ENCODE data around the gene BBIP1. TPM values are rescaled to one million over a fixed set of nuclear protein-coding genes. Genes with fewer than 3 reads are reported as not detected.

BBIP1 gene
- 16.7 and 29.7 TPM in 2 replicates for total RNA-seq

- peak; percentile 100 for DNase-seq
Measured at GRCh38 chr10:110918643-110919348, at the start of gene BBIP1. BBIP1 (minus strand) TSS chr10:110919180; CDS start chr10:110918157, 1,023 bp downstream.

GRCh38 chr10:110967645-110968044, 48.7 kb upstream of the BBIP1 start:
- no peak for DNase-seq

GRCh38 chr10:110967009-110967630, 48.1 kb upstream of the BBIP1 start:
- DNase-seq: no peak

- peak; percentile 1 for DNase-seq
Measured at GRCh38 chr10:110966146-110966545, 47.2 kb upstream of the BBIP1 start.

GRCh38 chr10:110965216-110965615, 46.2 kb upstream of the BBIP1 start:
- no peak for DNase-seq

DNA sequence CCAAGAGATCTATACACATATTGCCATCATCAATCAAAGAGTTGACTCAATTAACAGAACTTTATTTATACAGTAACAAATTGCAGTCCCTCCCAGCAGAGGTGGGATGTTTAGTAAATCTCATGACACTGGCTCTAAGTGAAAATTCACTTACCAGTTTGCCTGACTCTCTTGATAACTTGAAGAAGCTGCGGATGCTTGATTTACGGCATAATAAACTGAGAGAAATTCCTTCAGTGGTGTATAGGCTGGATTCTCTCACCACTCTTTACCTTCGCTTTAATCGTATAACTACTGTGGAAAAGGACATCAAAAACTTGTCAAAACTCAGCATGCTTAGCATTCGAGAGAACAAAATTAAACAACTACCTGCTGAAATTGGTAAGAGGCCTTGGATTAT, 45.7 kb upstream of the BBIP1 start:
- no peak for DNase-seq

DNA sequence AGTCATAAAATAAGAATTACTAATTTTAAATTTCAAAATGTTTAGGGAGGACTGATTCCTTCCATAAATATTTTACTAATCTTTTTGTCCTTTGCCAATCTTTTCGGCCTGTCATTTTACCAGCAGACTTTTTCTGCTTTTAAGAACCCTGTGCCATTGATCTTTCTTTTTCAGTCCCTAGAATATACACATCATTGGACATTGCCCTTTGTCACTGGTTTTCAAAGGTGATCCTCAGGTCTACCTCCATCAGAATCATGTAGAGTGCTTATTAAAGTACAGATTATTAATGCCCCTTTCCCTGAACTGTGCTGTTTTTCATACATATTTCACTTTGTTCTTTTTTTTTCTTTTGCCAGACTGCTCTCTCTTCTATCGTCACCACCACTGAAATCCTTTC, 44.2 kb upstream of the BBIP1 start:
- DNase-seq: no peak

DNA sequence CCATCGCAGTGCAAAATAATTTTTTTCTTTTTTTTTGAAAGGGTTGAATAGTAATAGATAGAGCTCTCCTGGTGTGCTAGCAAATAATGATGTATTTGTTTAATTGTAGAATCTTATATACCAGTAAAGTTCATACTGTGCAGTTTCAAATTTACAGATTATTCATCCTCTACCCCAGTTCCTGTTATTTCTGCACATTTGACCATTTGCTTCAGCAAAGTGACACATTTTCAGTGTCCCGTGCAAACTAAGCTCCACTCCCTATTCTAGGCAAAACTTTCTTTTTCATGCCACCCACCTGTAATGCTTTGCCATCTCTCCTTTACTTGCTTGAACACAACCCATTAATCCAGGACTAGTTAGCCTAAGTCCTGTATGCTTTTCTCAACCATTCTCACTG, 43.5 kb upstream of the BBIP1 start:
- no peak for DNase-seq

DNA sequence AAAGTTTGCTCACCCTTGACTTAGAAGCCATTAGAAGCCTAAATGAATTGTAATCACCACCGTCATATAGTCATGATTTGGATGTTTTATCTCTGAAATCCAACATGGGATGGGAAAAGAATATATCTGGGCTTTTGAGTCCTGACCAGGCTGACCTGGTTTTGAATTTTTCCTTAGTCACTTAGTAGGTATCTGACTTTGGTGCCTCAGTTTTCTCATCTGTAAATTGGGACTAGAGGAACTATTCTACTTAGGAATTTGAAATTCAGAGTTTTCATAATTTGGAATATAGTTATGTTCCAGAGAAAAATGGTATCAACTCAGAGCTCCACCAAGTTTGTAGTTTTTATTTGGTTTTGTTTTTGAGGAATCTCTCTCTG, 41.3 kb upstream of the BBIP1 start:
- DNase-seq: no peak

GRCh38 chr10:110959379-110960332, 40.7 kb upstream of the BBIP1 start:
- no peak for DNase-seq

DNA sequence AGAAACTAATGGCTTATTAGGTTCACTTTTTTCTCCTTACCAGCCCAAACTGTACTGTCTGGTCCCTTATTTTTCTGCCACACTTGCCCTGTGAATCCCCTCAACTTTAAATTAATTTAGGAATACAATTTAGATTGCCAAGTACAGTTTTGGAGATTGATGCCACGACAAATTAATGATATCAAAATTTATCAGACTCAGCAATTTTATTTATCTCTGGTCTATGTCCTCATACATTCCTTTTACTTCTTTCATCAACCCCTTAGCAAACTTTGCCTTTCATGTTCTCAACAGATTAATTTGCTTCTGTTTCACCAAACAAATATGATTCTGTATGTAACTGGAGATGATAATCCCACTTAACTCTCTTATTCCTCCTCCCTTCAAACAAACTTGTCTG, 38.6 kb upstream of the BBIP1 start:
- DNase-seq: no peak

DNA sequence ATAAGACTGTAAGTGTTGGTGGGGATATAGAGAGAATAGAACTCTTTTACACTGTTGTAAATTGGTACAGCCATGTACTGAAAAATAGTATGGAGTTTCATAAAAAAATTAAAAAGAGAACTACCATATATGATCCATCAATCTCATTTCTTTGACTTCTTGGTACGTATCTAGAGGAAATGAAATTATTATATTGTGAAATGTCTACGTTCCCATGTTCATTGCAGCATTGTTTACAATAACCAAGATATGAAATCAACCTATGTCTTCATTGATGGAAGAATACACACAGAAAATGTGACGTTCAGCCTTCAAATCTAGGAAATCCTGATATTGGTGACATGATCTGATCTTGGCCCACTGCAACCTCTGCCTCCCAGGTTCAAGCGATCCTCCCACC, 32.4 kb upstream of the BBIP1 start:
- no peak for DNase-seq

- no peak for DNase-seq
Measured at GRCh38 chr10:110947061-110947595, 28.1 kb upstream of the BBIP1 start.

DNA sequence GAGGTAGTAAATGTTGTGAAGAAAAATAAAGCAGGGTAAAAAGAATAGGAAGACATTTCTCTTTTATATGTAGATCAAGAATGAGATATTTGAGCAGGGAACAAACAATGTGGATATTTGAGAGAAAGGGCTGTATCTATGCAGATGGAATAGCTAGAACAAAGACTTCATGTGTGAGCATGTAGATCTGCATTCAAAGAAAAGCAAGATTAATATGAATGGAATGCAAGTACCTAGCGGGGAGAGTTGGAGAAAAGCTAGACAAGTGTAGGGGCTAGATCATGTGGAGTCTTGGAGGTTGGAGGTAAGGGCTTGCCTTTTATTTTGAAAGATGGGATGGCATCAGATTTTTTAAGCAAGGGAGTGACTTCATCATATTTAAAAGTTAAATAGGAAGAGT, 27.5 kb upstream of the BBIP1 start:
- no peak for DNase-seq

GRCh38 chr10:110944792-110945396, 25.9 kb upstream of the BBIP1 start:
- DNase-seq: peak; percentile 71

GRCh38 chr10:110939419-110939818, 20.4 kb upstream of the BBIP1 start:
- DNase-seq: no peak

DNA sequence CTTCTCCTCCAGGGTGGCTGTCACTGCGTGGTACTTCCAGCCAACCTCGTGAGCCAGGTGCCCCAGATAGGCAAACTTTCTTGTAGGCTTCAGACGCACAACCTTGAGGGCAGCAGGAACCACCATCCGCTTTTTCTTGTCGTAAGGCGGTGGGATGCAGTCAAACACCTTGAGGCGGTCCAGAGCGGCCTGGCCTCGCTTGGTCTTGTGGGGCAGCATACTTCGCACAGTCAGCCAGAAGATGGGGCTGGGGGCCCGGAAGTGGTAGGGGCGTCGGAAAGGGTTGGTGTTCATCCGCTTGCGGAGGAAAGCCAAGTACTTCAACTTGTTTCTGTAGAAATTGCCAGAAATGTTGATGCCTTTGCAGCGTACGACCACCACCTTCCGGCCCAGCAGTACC, 17.8 kb upstream of the BBIP1 start:
- no peak for DNase-seq

DNA sequence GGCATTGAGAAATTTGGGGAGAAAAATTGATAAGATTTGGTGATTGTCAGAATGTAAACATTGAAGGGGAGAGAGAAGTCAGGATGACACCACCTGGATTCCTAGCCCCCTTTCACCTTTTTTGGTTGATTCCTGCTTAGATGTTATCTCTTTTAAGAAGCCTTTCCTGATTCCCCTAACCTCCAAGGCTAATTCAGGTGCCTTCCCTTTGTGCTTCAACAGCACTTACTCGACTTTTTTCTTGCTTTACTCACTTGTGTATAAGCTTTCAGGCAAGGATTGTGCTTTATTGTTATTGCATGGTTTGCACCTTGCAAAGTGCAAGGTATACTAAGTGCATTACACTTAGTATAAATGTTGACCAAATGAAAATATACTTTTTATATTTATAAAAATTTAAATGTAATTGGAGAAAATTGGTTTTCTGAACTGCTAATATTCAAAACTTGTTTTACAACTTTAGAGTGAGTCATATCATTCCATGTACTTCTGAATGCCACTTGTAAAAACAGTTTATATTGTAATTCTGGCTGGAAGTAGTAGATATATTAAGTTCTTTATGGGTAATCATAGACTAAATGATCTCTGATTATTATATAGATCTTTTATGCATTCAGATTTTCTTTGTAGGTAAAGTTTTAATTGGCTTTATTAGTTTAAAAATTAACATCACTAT, 13.7 kb upstream of the BBIP1 start:
- DNase-seq: no peak

- DNase-seq: no peak
Measured at GRCh38 chr10:110931769-110932381, 12.9 kb upstream of the BBIP1 start.

GRCh38 chr10:110927461-110927860, 8.5 kb upstream of the BBIP1 start:
- DNase-seq: no peak

DNA sequence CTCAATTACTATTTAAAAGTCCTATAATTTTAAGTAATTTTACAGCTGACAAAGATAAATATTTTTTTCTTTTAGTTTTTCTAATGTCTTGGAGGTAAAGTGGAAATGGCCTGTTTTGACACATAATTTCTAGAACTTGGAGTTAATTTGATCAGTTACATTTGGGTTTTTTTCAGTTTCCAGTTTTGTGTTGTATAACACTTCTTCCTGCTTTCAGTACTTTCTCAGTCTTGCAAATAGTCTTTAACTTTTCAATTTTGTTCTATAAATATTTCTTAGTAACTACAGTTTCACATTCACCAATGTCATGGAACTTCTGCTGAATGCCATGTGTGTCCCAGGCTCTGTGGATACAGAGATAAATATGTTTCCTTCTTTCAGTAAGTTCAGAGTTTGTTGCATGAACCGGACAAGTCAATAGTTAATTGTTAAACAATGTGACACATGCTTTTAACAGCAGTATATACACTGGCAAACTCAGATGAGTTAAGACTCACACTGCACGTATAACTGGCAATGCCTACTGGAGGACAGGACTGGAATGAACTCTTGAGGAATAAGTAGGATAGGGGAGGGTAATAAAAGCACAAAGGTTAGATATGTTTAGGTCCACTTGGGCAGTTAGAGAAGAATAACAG, 5.0 kb upstream of the BBIP1 start:
- DNase-seq: peak; percentile 12

All from dermis blood vessel endothelial cell (primary cell).